ENCODE results near the gene TVP23C.
"Not testable (repeated sequence)": the region's sequence is repeated elsewhere in the genome, so short reads cannot be mapped to it uniquely, and the experiment has no call there.

TVP23C gene

GRCh38 chr17:15557334-15557832 lies 5.9 kb downstream of the TVP23C start:
- H3K4me3 ChIP-seq (ENCODE audit: low read depth, low read length, poor library complexity, severe bottlenecking); H3K4me1 ChIP-seq (ENCODE audit: insufficient read depth, low read length, severe bottlenecking); H3K9ac ChIP-seq (ENCODE audit: low read length); H3K9me2 ChIP-seq (ENCODE audit: low read depth, low read length); H4K20me1 ChIP-seq (ENCODE audit: insufficient read depth, low read length); H3K9me3 ChIP-seq (ENCODE audit: low read length); H3K4me2 ChIP-seq (ENCODE audit: low read length); H3K36me3 ChIP-seq (ENCODE audit: insufficient read depth, low read length); H2AFZ ChIP-seq (ENCODE audit: low read length); H3K27ac ChIP-seq (ENCODE audit: low read depth, low read length, poor library complexity, severe bottlenecking); H3K27me3 ChIP-seq (ENCODE audit: insufficient read depth, low read length); H3K79me2 ChIP-seq (ENCODE audit: insufficient read depth, low read length); H3F3A ChIP-seq (ENCODE audit: insufficient read depth, low read length): not testable (repeated sequence)

- H3K9me2 ChIP-seq (ENCODE audit: low read depth, low read length); H3K4me2 ChIP-seq (ENCODE audit: low read length); H3K79me2 ChIP-seq (ENCODE audit: insufficient read depth, low read length); H3K27ac ChIP-seq (ENCODE audit: low read depth, low read length, poor library complexity, severe bottlenecking); H4K20me1 ChIP-seq (ENCODE audit: insufficient read depth, low read length); H3K27me3 ChIP-seq (ENCODE audit: insufficient read depth, low read length); H3K4me1 ChIP-seq (ENCODE audit: insufficient read depth, low read length, severe bottlenecking); H2AFZ ChIP-seq (ENCODE audit: low read length); H3K4me3 ChIP-seq (ENCODE audit: low read depth, low read length, poor library complexity, severe bottlenecking); H3K36me3 ChIP-seq (ENCODE audit: insufficient read depth, low read length); H3K9me3 ChIP-seq (ENCODE audit: low read length); H3F3A ChIP-seq (ENCODE audit: insufficient read depth, low read length); H3K9ac ChIP-seq (ENCODE audit: low read length): not testable (repeated sequence)
- TF ChIP-seq CTCF (IDR thresholded peaks at IDR 0.05; ENCODE audit: low read length), result 0 out of 2 replicates have a peak, but pooled peaks have one; percentile 8
These were observed 10.4 kb downstream of the TVP23C start for GRCh38 chr17:15552932-15553331.

- not testable (repeated sequence) for H3K4me2 ChIP-seq (ENCODE audit: low read length); H3K9ac ChIP-seq (ENCODE audit: low read length); H4K20me1 ChIP-seq (ENCODE audit: insufficient read depth, low read length); H3K36me3 ChIP-seq (ENCODE audit: insufficient read depth, low read length); H3K9me3 ChIP-seq (ENCODE audit: low read length); H3K27ac ChIP-seq (ENCODE audit: low read depth, low read length, poor library complexity, severe bottlenecking); H3K27me3 ChIP-seq (ENCODE audit: insufficient read depth, low read length); H3K4me3 ChIP-seq (ENCODE audit: low read depth, low read length, poor library complexity, severe bottlenecking); H3F3A ChIP-seq (ENCODE audit: insufficient read depth, low read length); H3K9me2 ChIP-seq (ENCODE audit: low read depth, low read length); H3K79me2 ChIP-seq (ENCODE audit: insufficient read depth, low read length); H2AFZ ChIP-seq (ENCODE audit: low read length); H3K4me1 ChIP-seq (ENCODE audit: insufficient read depth, low read length, severe bottlenecking)
These were observed 13.7 kb downstream of the TVP23C start for GRCh38 chr17:15549552-15549951.

GRCh38 chr17:15546604-15547003 lies 16.7 kb downstream of the TVP23C start:
- not testable (repeated sequence) for H3F3A ChIP-seq (ENCODE audit: insufficient read depth, low read length); H3K4me2 ChIP-seq (ENCODE audit: low read length); H3K27ac ChIP-seq (ENCODE audit: low read depth, low read length, poor library complexity, severe bottlenecking); H3K9me2 ChIP-seq (ENCODE audit: low read depth, low read length); H4K20me1 ChIP-seq (ENCODE audit: insufficient read depth, low read length); H2AFZ ChIP-seq (ENCODE audit: low read length); H3K9ac ChIP-seq (ENCODE audit: low read length); H3K4me3 ChIP-seq (ENCODE audit: low read depth, low read length, poor library complexity, severe bottlenecking); H3K27me3 ChIP-seq (ENCODE audit: insufficient read depth, low read length); H3K36me3 ChIP-seq (ENCODE audit: insufficient read depth, low read length); H3K79me2 ChIP-seq (ENCODE audit: insufficient read depth, low read length); H3K4me1 ChIP-seq (ENCODE audit: insufficient read depth, low read length, severe bottlenecking); H3K9me3 ChIP-seq (ENCODE audit: low read length)

GRCh38 chr17:15540371-15541219 lies 22.7 kb downstream of the TVP23C start:
- H3K9ac ChIP-seq (ENCODE audit: low read length); H3K9me2 ChIP-seq (ENCODE audit: low read depth, low read length); H3K9me3 ChIP-seq (ENCODE audit: low read length); H4K20me1 ChIP-seq (ENCODE audit: insufficient read depth, low read length); H3K27ac ChIP-seq (ENCODE audit: low read depth, low read length, poor library complexity, severe bottlenecking); H3K4me3 ChIP-seq (ENCODE audit: low read depth, low read length, poor library complexity, severe bottlenecking); H3K4me1 ChIP-seq (ENCODE audit: insufficient read depth, low read length, severe bottlenecking); H3F3A ChIP-seq (ENCODE audit: insufficient read depth, low read length); H3K36me3 ChIP-seq (ENCODE audit: insufficient read depth, low read length); H3K4me2 ChIP-seq (ENCODE audit: low read length); H3K79me2 ChIP-seq (ENCODE audit: insufficient read depth, low read length); H2AFZ ChIP-seq (ENCODE audit: low read length); H3K27me3 ChIP-seq (ENCODE audit: insufficient read depth, low read length): not testable (repeated sequence)

- H3K27ac ChIP-seq (ENCODE audit: low read depth, low read length, poor library complexity, severe bottlenecking); H4K20me1 ChIP-seq (ENCODE audit: insufficient read depth, low read length); H3K36me3 ChIP-seq (ENCODE audit: insufficient read depth, low read length); H3K4me3 ChIP-seq (ENCODE audit: low read depth, low read length, poor library complexity, severe bottlenecking); H3K4me1 ChIP-seq (ENCODE audit: insufficient read depth, low read length, severe bottlenecking); H3F3A ChIP-seq (ENCODE audit: insufficient read depth, low read length); H3K79me2 ChIP-seq (ENCODE audit: insufficient read depth, low read length); H3K9me2 ChIP-seq (ENCODE audit: low read depth, low read length); H3K9ac ChIP-seq (ENCODE audit: low read length); H3K9me3 ChIP-seq (ENCODE audit: low read length); H3K27me3 ChIP-seq (ENCODE audit: insufficient read depth, low read length); H3K4me2 ChIP-seq (ENCODE audit: low read length); H2AFZ ChIP-seq (ENCODE audit: low read length): not testable (repeated sequence)
These were observed 30.2 kb downstream of the TVP23C start for GRCh38 chr17:15533122-15533521.
